Measurements from ENCODE around the gene WDR20. TPM values are rescaled to one million over a fixed set of nuclear protein-coding genes. Genes with fewer than 3 reads are reported as not detected.

WDR20 gene
- total and polyA plus RNA-seq, 2 donors (not counting 1 experiment from before 2014, with no cell fraction given) = 12.4 to 64.0 TPM

DNA sequence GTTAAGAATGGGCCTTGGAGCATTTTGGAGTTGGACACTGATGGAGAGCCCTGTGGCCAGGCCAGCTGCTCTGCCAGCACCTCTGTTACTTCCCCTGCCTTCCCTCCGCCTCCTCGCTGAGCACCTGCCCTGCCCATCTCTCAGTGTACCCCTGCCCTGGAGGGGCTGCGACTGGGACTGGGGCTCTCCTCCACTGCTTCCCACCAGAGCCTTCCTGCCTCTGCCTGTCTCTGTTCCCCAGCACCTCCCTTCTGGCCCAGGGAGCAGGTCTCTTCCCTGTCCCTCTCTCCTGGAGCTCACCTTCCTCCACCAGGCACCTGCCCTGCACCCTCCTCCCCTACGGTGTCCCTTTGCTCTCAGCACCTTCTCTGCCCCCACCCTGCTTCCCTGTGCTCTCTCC lies 62.1 kb downstream of the WDR20 start:
- no peak overlapping the region for H3K27ac Mint-ChIP-seq
- H3K27me3 Mint-ChIP-seq = no peaks in the 10 kb centered on the region
- Histone ChIP-seq H3K27ac (ENCODE audit: low read length in 2 of 2) (no peak overlapping the region), H3K4me2 (replicated peaks; ENCODE audit: low read depth, low read length, poor library complexity, severe bottlenecking) (no peak overlapping the region), H3K79me2 (ENCODE audit: control insufficient read depth, insufficient read depth, low read length) (peaks cover 52% of the 10 kb centered on the region), H3K9me3 (ENCODE audit: control extremely low read depth in 1 of 3, control insufficient read depth in 2 of 3, insufficient read depth in 1 of 3, low read length in 2 of 3) (no peaks in the 10 kb centered on the region), H2AFZ (ENCODE audit: insufficient read depth, low read depth, low read length, poor library complexity, severe bottlenecking) (no peak overlapping the region), H3K27me3 (replicated peaks in 1 of 4; ENCODE audit: control extremely low read depth in 1 of 4, control insufficient read depth in 3 of 4, insufficient read depth in 4 of 4, low read length in 3 of 4) (no peaks in the 10 kb centered on the region), H3K9ac (ENCODE audit: low read length) (no peak overlapping the region), H3K36me3 (replicated peaks in 1 of 2; ENCODE audit: control extremely low read depth in 1 of 2, control insufficient read depth in 1 of 2, extremely low read depth in 1 of 2, insufficient read depth in 2 of 2, low read length in 1 of 2) (peaks cover 6 to 50% of the 10 kb centered on the region in 2 experiments), H3K4me1 (ENCODE audit: control insufficient read depth in 2 of 2, insufficient read depth in 2 of 2, low read length in 2 of 2) (peaks cover 0 to 10% of the 10 kb centered on the region in 2 donors), H4K20me1 (ENCODE audit: control insufficient read depth, insufficient read depth, low read length, poor library complexity, severe bottlenecking) (peaks cover 71% of the 10 kb centered on the region), H3K4me3 (ENCODE audit: control extremely low read depth in 1 of 5, extremely low read depth in 1 of 5, insufficient read depth in 1 of 5, low read depth in 2 of 5, low read length in 4 of 5) (no peak overlapping the region)
- DNase-seq (no peak), ATAC-seq (ENCODE audit: low read depth) (no peak)
- intact Hi-C loops (cut with micrococcal nuclease) = no loop called here
- TF ChIP-seq, protein P1, sequence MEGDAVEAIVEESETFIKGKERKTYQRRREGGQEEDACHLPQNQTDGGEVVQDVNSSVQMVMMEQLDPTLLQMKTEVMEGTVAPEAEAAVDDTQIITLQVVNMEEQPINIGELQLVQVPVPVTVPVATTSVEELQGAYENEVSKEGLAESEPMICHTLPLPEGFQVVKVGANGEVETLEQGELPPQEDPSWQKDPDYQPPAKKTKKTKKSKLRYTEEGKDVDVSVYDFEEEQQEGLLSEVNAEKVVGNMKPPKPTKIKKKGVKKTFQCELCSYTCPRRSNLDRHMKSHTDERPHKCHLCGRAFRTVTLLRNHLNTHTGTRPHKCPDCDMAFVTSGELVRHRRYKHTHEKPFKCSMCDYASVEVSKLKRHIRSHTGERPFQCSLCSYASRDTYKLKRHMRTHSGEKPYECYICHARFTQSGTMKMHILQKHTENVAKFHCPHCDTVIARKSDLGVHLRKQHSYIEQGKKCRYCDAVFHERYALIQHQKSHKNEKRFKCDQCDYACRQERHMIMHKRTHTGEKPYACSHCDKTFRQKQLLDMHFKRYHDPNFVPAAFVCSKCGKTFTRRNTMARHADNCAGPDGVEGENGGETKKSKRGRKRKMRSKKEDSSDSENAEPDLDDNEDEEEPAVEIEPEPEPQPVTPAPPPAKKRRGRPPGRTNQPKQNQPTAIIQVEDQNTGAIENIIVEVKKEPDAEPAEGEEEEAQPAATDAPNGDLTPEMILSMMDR (IDR thresholded peaks at IDR 0.05) = no peak
- no peak for TF ChIP-seq EZH2 (IDR thresholded peaks at IDR 0.05; ENCODE audit: borderline replicate concordance, insufficient read depth, low read depth, low read length, poor library complexity, severe bottlenecking)
- WGBS (ENCODE audit: insufficient coverage) = 91% methylated on average over 4 of the region's 4 CpGs
- ChIA-PET POLR2A (interaction anchor here (0.6 to 0.7 kb wide), 2 partner anchors 31 to 85 kb away, joined by 3 to 5 read pairs; no protein-coding TSS in a partner anchor), CTCF (no interaction called here)
- peaks cover 16% of the 10 kb centered on the region for H3K4me1 Mint-ChIP-seq
- H3K9me3 Mint-ChIP-seq (ENCODE audit: insufficient read depth) = no peaks in the 10 kb centered on the region
- H3K4me3 Mint-ChIP-seq = no peak overlapping the region

DNA sequence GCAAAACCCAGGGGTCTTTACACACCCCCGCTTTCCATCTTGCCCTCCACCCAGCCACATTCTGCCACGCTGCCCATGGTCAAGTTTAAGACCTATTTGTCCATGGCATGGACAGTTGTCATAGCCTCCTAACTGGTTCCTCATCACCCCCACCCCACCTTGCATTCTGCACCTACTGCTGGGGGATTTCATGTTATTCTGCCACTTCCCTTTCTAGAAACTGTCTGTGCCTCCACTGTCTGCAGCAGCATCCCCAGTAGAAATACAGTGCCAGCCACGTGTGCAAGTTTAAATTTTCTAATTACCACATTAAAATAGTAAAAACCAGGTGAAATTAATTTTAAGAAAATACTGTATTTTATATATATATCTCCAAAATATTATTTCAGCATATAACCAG lies 63.2 kb downstream of the WDR20 start:
- no peak overlapping the region for H3K27ac ChIP-seq (ENCODE audit: low read length in 2 of 2)
- H3K4me2 ChIP-seq (replicated peaks; ENCODE audit: low read depth, low read length, poor library complexity, severe bottlenecking) = no peak overlapping the region
- H3K4me3 Mint-ChIP-seq = no peak overlapping the region
- intact Hi-C loops (cut with micrococcal nuclease) = no loop called here
- ATAC-seq (ENCODE audit: low read depth) = no peak
- peaks cover 49% of the 10 kb centered on the region for H3K79me2 ChIP-seq (ENCODE audit: control insufficient read depth, insufficient read depth, low read length)
- H3K4me3 ChIP-seq (ENCODE audit: control extremely low read depth in 1 of 5, extremely low read depth in 1 of 5, insufficient read depth in 1 of 5, low read depth in 2 of 5, low read length in 4 of 5) = no peak overlapping the region
- no peak for TF ChIP-seq EZH2 (IDR thresholded peaks at IDR 0.05; ENCODE audit: borderline replicate concordance, insufficient read depth, low read depth, low read length, poor library complexity, severe bottlenecking)
- TF ChIP-seq, protein P1 (IDR thresholded peaks at IDR 0.05) = no peak
- no peak overlapping the region for H2AFZ ChIP-seq (ENCODE audit: insufficient read depth, low read depth, low read length, poor library complexity, severe bottlenecking)
- H3K27ac Mint-ChIP-seq = no peak overlapping the region
- 94% methylated on average over 2 of the region's 3 CpGs for WGBS (ENCODE audit: insufficient coverage)
- no peaks in the 10 kb centered on the region for H3K9me3 ChIP-seq (ENCODE audit: control extremely low read depth in 1 of 3, control insufficient read depth in 2 of 3, insufficient read depth in 1 of 3, low read length in 2 of 3)
- no peak for DNase-seq
- ChIA-PET POLR2A (no interaction called here), CTCF (no interaction called here)
- peaks cover 72% of the 10 kb centered on the region for H4K20me1 ChIP-seq (ENCODE audit: control insufficient read depth, insufficient read depth, low read length, poor library complexity, severe bottlenecking)
- H3K4me1 Mint-ChIP-seq = peaks cover 16% of the 10 kb centered on the region
- H3K36me3 ChIP-seq (replicated peaks in 1 of 2; ENCODE audit: control extremely low read depth in 1 of 2, control insufficient read depth in 1 of 2, extremely low read depth in 1 of 2, insufficient read depth in 2 of 2, low read length in 1 of 2) = peaks cover 2 to 51% of the 10 kb centered on the region in 2 experiments
- H3K9me3 Mint-ChIP-seq (ENCODE audit: insufficient read depth) = no peaks in the 10 kb centered on the region
- H3K27me3 Mint-ChIP-seq = no peaks in the 10 kb centered on the region
- peaks cover 0 to 10% of the 10 kb centered on the region in 2 donors for H3K4me1 ChIP-seq (ENCODE audit: control insufficient read depth in 2 of 2, insufficient read depth in 2 of 2, low read length in 2 of 2)
- no peak overlapping the region for H3K9ac ChIP-seq (ENCODE audit: low read length)
- no peaks in the 10 kb centered on the region for H3K27me3 ChIP-seq (replicated peaks in 1 of 4; ENCODE audit: control extremely low read depth in 1 of 4, control insufficient read depth in 3 of 4, insufficient read depth in 4 of 4, low read length in 3 of 4)
